Urinary bladder (tissue), 4 donors: ENCODE measurements around the gene S100A7A. TPM values are rescaled to one million over a fixed set of nuclear protein-coding genes. Genes with fewer than 3 reads are reported as not detected.

Source experiments
- DNase-seq: peaks from one replicate; pipeline ENCODE4 v3.0.0-alpha.2; 2015; ENCODE audit errors: extremely low spot score
- H3K27ac ChIP-seq: one replicate; pipeline ENCODE4 v1.5.1; 2013; ENCODE audit warnings: low read depth, mild to moderate bottlenecking, moderate library complexity
- H3K36me3 ChIP-seq: one replicate; pipeline ENCODE4 v1.6.1; 2013; ENCODE audit warnings: mild to moderate bottlenecking, moderate library complexity; ENCODE audit not compliant: insufficient read depth
- H3K4me1 ChIP-seq: one replicate; pipeline ENCODE4 v1.6.1; 2013; ENCODE audit warnings: mild to moderate bottlenecking, moderate library complexity; ENCODE audit not compliant: insufficient read depth
- H3K4me3 ChIP-seq: one replicate; pipeline ENCODE4 v1.5.1; 2013; ENCODE audit warnings: low read depth, low read length
- WGBS: extraction: QIAGEN DNeasy Blood & Tissue Kit; methylation state at CpG from one replicate; pipeline ENCODE4 v1.1.7; 2013; 5-methylcytosine and 5-hydroxymethylcytosine counted together
- polyA plus RNA-seq: library from polyadenylated mRNA; stranded (reverse); fragments of 200-250 nt; gene quantifications from one replicate; pipeline ENCODE4 v1.2.3, GENCODE V29; 2013
- total RNA-seq: library from RNA; depleted of rRNA; stranded (reverse); fragments of >200 nt; gene quantifications from one replicate; pipeline ENCODE4 v1.2.3, GENCODE V29; 2014
- donor health status: healthy with polysubstance abuse.
- donor health status: healthy.

S100A7A gene
- total RNA-seq (not detected), polyA plus RNA-seq (not detected)

- H3K27ac ChIP-seq = no peak within 1 kb of the TSS
- no peaks in the 10 kb centered on the region for H3K36me3 ChIP-seq
- H3K4me3 ChIP-seq = no peak within 1 kb of the TSS
- DNase-seq = no peak
- WGBS = 68% methylated on average over 6 of the region's 6 CpGs
- no peaks in the 10 kb centered on the region for H3K4me1 ChIP-seq
Observed at GRCh38 chr1:153415850-153416570, at the start of gene S100A7A. Gene S100A7A, plus strand, starts transcription at chr1:153416520. Its CDS starts 1,563 bp downstream, at chr1:153418083.

- no peaks in the 10 kb centered on the region for H3K36me3 ChIP-seq
- H3K4me1 ChIP-seq = no peaks in the 10 kb centered on the region
- 48% methylated on average over 2 of the region's 2 CpGs for WGBS
- H3K27ac ChIP-seq = no peak overlapping the region
- DNase-seq = no peak
- no peak overlapping the region for H3K4me3 ChIP-seq
Observed at GRCh38 chr1:153367090-153367489, 49.2 kb upstream of the S100A7A start.

GRCh38 chr1:153368495-153368894 is 47.8 kb upstream of the S100A7A start:
- 59% methylated on average over 2 of the region's 2 CpGs for WGBS

GRCh38 chr1:153370146-153370545 is 46.2 kb upstream of the S100A7A start:
- H3K36me3 ChIP-seq = no peaks in the 10 kb centered on the region
- 74% methylated on average over 3 of the region's 3 CpGs for WGBS
- DNase-seq = no peak
- H3K4me3 ChIP-seq = no peak overlapping the region
- no peak overlapping the region for H3K27ac ChIP-seq
- no peaks in the 10 kb centered on the region for H3K4me1 ChIP-seq

More at GRCh38 chr1:153368495-153368894, 47.8 kb upstream of the S100A7A start:
- no peak overlapping the region for H3K4me3 ChIP-seq
- no peak overlapping the region for H3K27ac ChIP-seq
- DNase-seq = no peak
- H3K36me3 ChIP-seq = no peaks in the 10 kb centered on the region
- H3K4me1 ChIP-seq = no peaks in the 10 kb centered on the region

GRCh38 chr1:153371231-153371630 is 45.1 kb upstream of the S100A7A start:
- Histone ChIP-seq H3K27ac (no peak overlapping the region), H3K36me3 (no peaks in the 10 kb centered on the region), H3K4me3 (no peak overlapping the region), H3K4me1 (no peaks in the 10 kb centered on the region)
- 88% methylated on average over 1 of the region's 1 CpG for WGBS
- DNase-seq = no peak

GRCh38 chr1:153372571-153372970 is 43.7 kb upstream of the S100A7A start:
- WGBS = 80% methylated on average over 2 of the region's 2 CpGs
- H3K36me3 ChIP-seq = no peaks in the 10 kb centered on the region

GRCh38 chr1:153374071-153374470 is 42.2 kb upstream of the S100A7A start:
- no peak overlapping the region for H3K4me3 ChIP-seq
- no peaks in the 10 kb centered on the region for H3K4me1 ChIP-seq
- 67% methylated on average over 2 of the region's 2 CpGs for WGBS
- no peak for DNase-seq
- no peaks in the 10 kb centered on the region for H3K36me3 ChIP-seq
- H3K27ac ChIP-seq = no peak overlapping the region

More at GRCh38 chr1:153372571-153372970, 43.7 kb upstream of the S100A7A start:
- Histone ChIP-seq H3K27ac (no peak overlapping the region), H3K4me1 (no peaks in the 10 kb centered on the region), H3K4me3 (no peak overlapping the region)
- DNase-seq = no peak

GRCh38 chr1:153375511-153375910 is 40.8 kb upstream of the S100A7A start, which contains the start of gene S100A12:
Gene S100A12, minus strand, starts transcription at chr1:153375621. Its CDS starts 1,029 bp downstream, at chr1:153374592.
- 79% methylated on average over 1 of the region's 1 CpG for WGBS

GRCh38 chr1:153379591-153379990 is 36.7 kb upstream of the S100A7A start:
- Histone ChIP-seq H3K36me3 (no peaks in the 10 kb centered on the region), H3K27ac (no peak overlapping the region), H3K4me3 (no peak overlapping the region), H3K4me1 (no peaks in the 10 kb centered on the region)
- no peak for DNase-seq
- WGBS = 84% methylated on average over 10 of the region's 10 CpGs

More at GRCh38 chr1:153375511-153375910, 40.8 kb upstream of the S100A7A start, which contains the start of gene S100A12:
- H3K27ac ChIP-seq = no peak within 1 kb of the TSS
- no peaks in the 10 kb centered on the region for H3K4me1 ChIP-seq
- no peaks in the 10 kb centered on the region for H3K36me3 ChIP-seq
- no peak within 1 kb of the TSS for H3K4me3 ChIP-seq
- DNase-seq = no peak

- no peak overlapping the region for H3K4me3 ChIP-seq
- 93% methylated on average over 23 of the region's 23 CpGs for WGBS
- no peak for DNase-seq
- H3K4me1 ChIP-seq = no peaks in the 10 kb centered on the region
- H3K36me3 ChIP-seq = no peaks in the 10 kb centered on the region
- H3K27ac ChIP-seq = no peak overlapping the region
Observed at GRCh38 chr1:153380711-153381110, 35.6 kb upstream of the S100A7A start.

- no peak for DNase-seq
- no peaks in the 10 kb centered on the region for H3K36me3 ChIP-seq
- H3K27ac ChIP-seq = no peak overlapping the region
- WGBS = 74% methylated on average over 4 of the region's 4 CpGs
- no peaks in the 10 kb centered on the region for H3K4me1 ChIP-seq
- H3K4me3 ChIP-seq = no peak overlapping the region
Observed at GRCh38 chr1:153384958-153385580, 31.3 kb upstream of the S100A7A start.

- Histone ChIP-seq H3K27ac (no peak overlapping the region), H3K4me1 (no peaks in the 10 kb centered on the region), H3K36me3 (no peaks in the 10 kb centered on the region), H3K4me3 (no peak overlapping the region)
- no peak for DNase-seq
- WGBS = 69% methylated on average over 5 of the region's 5 CpGs
Observed at GRCh38 chr1:153386500-153386901, 29.8 kb upstream of the S100A7A start.

- 82% methylated on average over 4 of the region's 4 CpGs for WGBS
- Histone ChIP-seq H3K36me3 (no peaks in the 10 kb centered on the region), H3K4me3 (no peak overlapping the region), H3K27ac (no peak overlapping the region), H3K4me1 (no peaks in the 10 kb centered on the region)
- DNase-seq = no peak
Observed at GRCh38 chr1:153387001-153387400, 29.3 kb upstream of the S100A7A start.

GRCh38 chr1:153387785-153388184 is 28.5 kb upstream of the S100A7A start:
- Histone ChIP-seq H3K4me3 (no peak overlapping the region), H3K36me3 (no peaks in the 10 kb centered on the region), H3K4me1 (no peaks in the 10 kb centered on the region), H3K27ac (no peak overlapping the region)
- 77% methylated on average over 4 of the region's 4 CpGs for WGBS
- DNase-seq = no peak
